GM10266 (cell line): Measurements from ENCODE around the gene PLCD4.

Experiments used
- DNase-seq: peaks from one replicate; pipeline ENCODE4 v3.0.0; 2012; ENCODE audit errors: extremely low spot score
- TF ChIP-seq, protein P1 (sequence below): IDR thresholded peaks from 2 replicates; pipeline ENCODE4 v1.5.1; 2012; ENCODE audit warnings: mild to moderate bottlenecking, low read depth; ENCODE audit not compliant: control insufficient read depth, insufficient read depth; ENCODE audit errors: missing control alignments

The PLCD4 gene

DNA sequence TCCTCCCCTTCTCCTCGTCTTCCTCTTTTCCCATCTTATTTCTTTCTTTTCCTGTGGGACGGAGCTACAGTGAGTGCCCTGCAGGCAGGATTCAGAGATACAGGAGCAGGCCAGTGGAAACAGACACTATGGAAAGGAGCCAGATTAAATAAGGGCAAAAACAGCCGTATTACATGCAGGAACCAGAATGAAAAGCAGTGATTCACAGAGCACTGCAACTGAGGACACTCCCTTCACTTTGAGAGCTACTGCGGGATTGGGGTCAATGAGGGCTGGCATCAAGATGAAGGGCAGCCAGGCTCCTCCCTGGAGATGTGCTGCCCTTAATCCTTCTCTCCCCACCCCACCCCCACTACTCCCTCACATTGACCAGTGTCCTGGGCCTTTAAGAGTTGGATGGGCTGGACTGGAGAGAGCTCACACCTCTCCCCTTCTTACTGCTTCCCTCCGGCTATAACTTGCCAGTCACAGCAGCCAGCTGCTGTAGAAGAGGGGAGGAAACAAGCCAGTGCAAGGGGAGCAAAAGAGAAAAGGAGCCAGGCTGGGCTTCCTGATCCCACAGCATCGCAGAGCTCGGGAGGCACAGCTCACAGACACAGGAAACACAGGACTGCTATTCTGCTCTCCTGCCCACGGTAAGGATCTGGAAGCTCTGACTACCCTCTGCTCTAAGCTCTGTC is at the start of gene PLCD4:
TSS of gene PLCD4 (plus strand) at position 464 of the 680 bp plus-strand sequence. CDS start 7,841 bp downstream, outside the sequence.
- TF ChIP-seq, protein P1, sequence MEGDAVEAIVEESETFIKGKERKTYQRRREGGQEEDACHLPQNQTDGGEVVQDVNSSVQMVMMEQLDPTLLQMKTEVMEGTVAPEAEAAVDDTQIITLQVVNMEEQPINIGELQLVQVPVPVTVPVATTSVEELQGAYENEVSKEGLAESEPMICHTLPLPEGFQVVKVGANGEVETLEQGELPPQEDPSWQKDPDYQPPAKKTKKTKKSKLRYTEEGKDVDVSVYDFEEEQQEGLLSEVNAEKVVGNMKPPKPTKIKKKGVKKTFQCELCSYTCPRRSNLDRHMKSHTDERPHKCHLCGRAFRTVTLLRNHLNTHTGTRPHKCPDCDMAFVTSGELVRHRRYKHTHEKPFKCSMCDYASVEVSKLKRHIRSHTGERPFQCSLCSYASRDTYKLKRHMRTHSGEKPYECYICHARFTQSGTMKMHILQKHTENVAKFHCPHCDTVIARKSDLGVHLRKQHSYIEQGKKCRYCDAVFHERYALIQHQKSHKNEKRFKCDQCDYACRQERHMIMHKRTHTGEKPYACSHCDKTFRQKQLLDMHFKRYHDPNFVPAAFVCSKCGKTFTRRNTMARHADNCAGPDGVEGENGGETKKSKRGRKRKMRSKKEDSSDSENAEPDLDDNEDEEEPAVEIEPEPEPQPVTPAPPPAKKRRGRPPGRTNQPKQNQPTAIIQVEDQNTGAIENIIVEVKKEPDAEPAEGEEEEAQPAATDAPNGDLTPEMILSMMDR, result no peak
- DNase-seq, result no peak

- TF ChIP-seq, protein P1, result no peak
- DNase-seq, result no peak
Observed at GRCh38 chr2:218557941-218558340, 49.8 kb upstream of the PLCD4 start.

DNA sequence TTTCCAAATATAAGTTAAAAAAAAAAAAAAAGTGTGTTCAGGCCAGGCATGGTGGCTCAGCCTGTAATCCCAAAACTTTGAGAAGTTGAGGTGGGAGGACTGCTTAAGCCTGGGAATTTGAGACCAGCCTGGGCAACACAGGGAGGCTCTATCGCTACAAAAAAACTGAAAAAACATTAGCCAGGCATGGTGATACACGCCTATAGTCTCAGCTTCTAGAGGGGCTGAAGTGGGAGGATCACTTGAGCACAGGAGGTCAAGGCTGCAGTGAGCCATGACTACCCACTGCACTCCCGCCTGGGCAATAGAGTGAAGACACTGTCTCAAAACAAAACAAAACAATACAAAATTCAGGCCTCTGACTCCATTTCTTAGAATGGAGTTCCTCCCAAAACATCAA is 48.7 kb upstream of the PLCD4 start:
- TF ChIP-seq, protein P1, result no peak

DNA sequence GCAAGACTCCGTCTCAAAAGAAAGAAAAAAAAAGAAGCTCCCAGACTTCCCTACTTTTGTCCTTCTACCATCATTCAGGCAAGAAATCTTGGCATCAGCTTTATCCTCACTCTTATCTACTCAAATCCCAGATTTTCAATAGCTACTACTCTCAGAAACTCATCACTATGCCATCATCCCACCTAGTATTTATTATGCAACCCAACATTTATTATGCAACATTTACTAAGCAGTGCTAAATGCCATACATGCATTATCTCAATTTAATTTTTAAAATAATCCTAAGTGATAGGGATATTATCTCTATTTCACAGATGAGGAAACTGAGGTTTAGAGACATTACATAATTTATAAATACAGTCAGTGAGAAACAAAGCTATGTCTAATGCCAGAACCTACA is 43.6 kb upstream of the PLCD4 start:
- TF ChIP-seq, protein P1, result no peak
- no peak for DNase-seq

More for the DNA sequence above, 48.7 kb upstream of the PLCD4 start:
- DNase-seq, result no peak

- TF ChIP-seq, protein P1, result no peak
- DNase-seq, result no peak
Observed at GRCh38 chr2:218566296-218566695, 41.4 kb upstream of the PLCD4 start.

DNA sequence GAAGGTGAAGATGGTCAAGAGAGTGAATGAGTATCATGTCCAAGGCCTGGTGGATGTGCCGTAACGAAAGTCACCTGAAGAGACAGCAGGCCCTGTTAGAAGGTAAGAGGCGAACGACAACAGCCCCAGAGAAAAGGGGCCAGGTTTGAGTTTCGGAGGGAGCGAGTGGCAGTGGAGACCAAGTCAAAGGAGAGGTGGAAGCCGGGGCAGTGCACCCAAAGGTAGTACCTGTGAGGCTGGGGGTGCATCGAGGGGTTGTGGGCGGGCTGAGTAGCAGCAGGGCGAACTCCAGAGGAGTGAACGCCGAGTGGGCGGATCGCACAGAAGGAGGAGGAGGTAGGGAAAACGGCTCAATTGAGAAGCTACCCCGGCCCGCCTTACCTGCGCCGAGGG is 39.9 kb upstream of the PLCD4 start:
- TF ChIP-seq, protein P1, result no peak
- DNase-seq, result no peak

DNA sequence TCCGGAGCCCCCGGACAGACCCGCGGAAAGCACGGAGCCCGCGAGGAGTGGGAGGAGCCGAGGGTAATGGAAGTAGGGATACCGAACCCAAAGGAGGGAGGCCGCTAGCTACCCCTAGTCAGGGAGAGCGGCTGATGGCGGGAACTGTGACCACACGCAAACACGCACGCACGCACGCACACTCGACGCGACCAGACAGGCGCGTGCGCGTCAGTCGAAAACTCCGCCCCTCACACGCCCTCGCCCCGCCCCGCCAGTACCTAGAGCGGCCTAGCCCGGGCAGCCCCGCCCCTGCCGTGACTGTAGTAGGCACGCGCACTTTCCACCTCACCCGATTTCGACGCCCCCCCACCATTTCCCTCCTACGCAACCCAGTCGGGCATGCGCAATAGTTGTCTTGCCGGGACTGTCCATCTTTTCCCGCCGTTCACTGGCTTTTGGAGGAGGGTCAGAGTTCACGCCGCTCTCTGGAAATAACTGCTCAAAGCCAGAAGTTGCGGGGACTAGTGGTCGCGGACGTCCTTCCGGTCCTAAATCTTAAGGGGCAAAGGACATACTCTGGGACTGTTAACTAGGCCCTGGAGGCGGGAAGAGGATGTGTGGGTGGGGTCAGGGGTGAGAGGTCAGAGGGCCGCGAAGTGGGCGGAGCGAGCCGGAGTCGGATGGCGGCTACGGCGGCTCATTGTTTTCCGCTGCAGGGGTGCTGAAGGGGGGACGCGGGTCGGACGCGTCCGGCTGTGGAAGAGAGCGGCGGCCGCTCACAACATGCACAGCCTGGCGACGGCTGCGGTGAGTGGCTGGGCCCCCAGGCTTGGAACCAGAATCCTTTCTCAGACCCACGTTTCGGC is 39.3 kb upstream of the PLCD4 start, which contains the start of the genes CNOT9 and USP37:
TSS of gene CNOT9 (plus strand) at position 650 of the 848 bp plus-strand sequence. CDS start at position 766, 116 bp downstream.
TSS of gene USP37 (minus strand) at position 162 of the 848 bp plus-strand sequence. CDS start 9,698 bp downstream, outside the sequence.
- peak; percentile 92 for DNase-seq
- TF ChIP-seq, protein P1, result no peak
